Keratinocyte (primary cell): ENCODE results near the gene COQ10B. TPM values are rescaled to one million over a fixed set of nuclear protein-coding genes. Genes with fewer than 3 reads are reported as not detected.

Experiments
- DNase-seq: peaks from one replicate; pipeline ENCODE4 v3.0.0-alpha.2; 2011; ENCODE audit warnings: low read depth, missing footprints, low spot score
- FAIRE-seq: peaks from 2 replicates; lab custom pipeline; 2011; peaks lifted over from hg19 to GRCh38; lab: Jason Lieb, UNC
- H2AFZ ChIP-seq: 2 replicates; pipeline ENCODE4 v1.6.0; 2012; ENCODE audit warnings: low read length, control low read depth, inconsistent platforms; ENCODE audit not compliant: control insufficient read depth
- H3K27ac ChIP-seq: 2 replicates; pipeline ENCODE4 v1.5.1; 2011; ENCODE audit warnings: low read length; ENCODE audit not compliant: control insufficient read depth, insufficient read depth
- H3K27me3 ChIP-seq: 3 replicates; pipeline ENCODE4 v1.6.0; 2011; ENCODE audit warnings: low read length; ENCODE audit not compliant: control insufficient read depth, insufficient read depth; ENCODE audit errors: extremely low read depth
- H3K36me3 ChIP-seq, 2 experiments: 2 replicates in 1 of 2; 3 replicates in 1 of 2; pipeline ENCODE4 v1.5.1; 2011; ENCODE audit warnings: low read length in 2 of 2, mild to moderate bottlenecking in 1 of 2; ENCODE audit not compliant: control insufficient read depth in 2 of 2, insufficient read depth in 2 of 2; ENCODE audit errors: extremely low read depth in 1 of 2
- H3K4me1 ChIP-seq: 3 replicates; pipeline ENCODE4 v1.5.1; 2011; ENCODE audit warnings: low read length; ENCODE audit not compliant: control insufficient read depth, insufficient read depth; ENCODE audit errors: extremely low read depth
- H3K4me2 ChIP-seq: 3 replicates; pipeline ENCODE4 v1.6.0; 2011; ENCODE audit warnings: low read depth, low read length; ENCODE audit not compliant: control insufficient read depth, insufficient read depth; ENCODE audit errors: extremely low read depth
- H3K4me3 ChIP-seq, 3 experiments: fragments of 200-600 bp in 1 of 3; sonication (generic) in 1 of 3; 2 replicates in 2 of 3; 3 replicates in 1 of 3; pipeline ENCODE4 v1.5.1; 2011 to 2016; ENCODE audit warnings: low read length in 3 of 3, mild to moderate bottlenecking in 3 of 3, control low read depth in 2 of 3, inconsistent platforms in 1 of 3, low read depth in 1 of 3, mixed read lengths in 1 of 3, mixed run types in 1 of 3, moderate library complexity in 1 of 3; ENCODE audit not compliant: control insufficient read depth in 2 of 3, insufficient read depth in 2 of 3; ENCODE audit errors: extremely low read depth in 1 of 3
- H3K79me2 ChIP-seq: 2 replicates; pipeline ENCODE4 v1.6.0; 2012; ENCODE audit warnings: low read length; ENCODE audit not compliant: control insufficient read depth, insufficient read depth
- H3K9ac ChIP-seq: 3 replicates; pipeline ENCODE4 v1.6.0; 2011; ENCODE audit warnings: low read length; ENCODE audit not compliant: control insufficient read depth, insufficient read depth; ENCODE audit errors: extremely low read depth
- H3K9me1 ChIP-seq: 3 replicates; pipeline ENCODE4 v1.6.0; 2011; ENCODE audit warnings: low read length; ENCODE audit not compliant: control insufficient read depth, insufficient read depth; ENCODE audit errors: extremely low read depth
- H3K9me3 ChIP-seq: 2 replicates; pipeline ENCODE4 v1.5.1; 2012; ENCODE audit warnings: low read depth, low read length; ENCODE audit not compliant: control insufficient read depth
- H4K20me1 ChIP-seq: 3 replicates; pipeline ENCODE4 v1.6.0; 2011; ENCODE audit warnings: low read length; ENCODE audit not compliant: control insufficient read depth, insufficient read depth; ENCODE audit errors: extremely low read depth
- EZH2 ChIP-seq: IDR thresholded peaks from one replicate; pipeline ENCODE4 v1.6.1; 2012; ENCODE audit warnings: inconsistent platforms, mild to moderate bottlenecking, low read length, moderate library complexity
- dilution Hi-C: fragments of 300-500 bp; cut with MboI; formaldehyde crosslinking; loops from one replicate; pipeline ENCODE4 v1.7.0; 2020; ENCODE audit warnings: low sequenced_read_pairs; ENCODE audit not compliant: extremely low pct_ligation_motif_present
- polyA plus RNA-seq, 5 experiments: library from polyadenylated mRNA; depleted of rRNA in 3 of 5; stranded (reverse) in 3 of 5; stranded (forward) in 1 of 5; unstranded in 1 of 5; fragments of >200 nt; gene quantifications; 1 replicate in 1 of 5; 2 replicates in 3 of 5; 3 replicates in 1 of 5; pipeline versions ENCODE4 v1.2.1 to v1.2.3, GENCODE V29; 2011 to 2012; ENCODE audit warnings: missing spikeins in 2 of 5, low read depth in 1 of 5, low replicate concordance in 1 of 5
- TF ChIP-seq, protein P1 (sequence below), 3 experiments: IDR thresholded peaks in 1 of 3; conservative IDR thresholded peaks in 1 of 3; optimal IDR thresholded peaks in 1 of 3; 2 replicates in 2 of 3; 3 replicates in 1 of 3; pipeline versions ENCODE3 to v1.5.1; 2011; ENCODE audit warnings: low read length in 3 of 3, mild to moderate bottlenecking in 3 of 3, moderate library complexity in 2 of 3, control low read depth in 1 of 3, inconsistent platforms in 1 of 3; ENCODE audit not compliant: insufficient read depth in 2 of 3; ENCODE audit errors: extremely low read depth in 1 of 3

The COQ10B gene
- polyA plus RNA-seq, 1 donor (not counting 4 experiments of a cell fraction or from before 2014, with no cell fraction given): 8.8 TPM

DNA sequence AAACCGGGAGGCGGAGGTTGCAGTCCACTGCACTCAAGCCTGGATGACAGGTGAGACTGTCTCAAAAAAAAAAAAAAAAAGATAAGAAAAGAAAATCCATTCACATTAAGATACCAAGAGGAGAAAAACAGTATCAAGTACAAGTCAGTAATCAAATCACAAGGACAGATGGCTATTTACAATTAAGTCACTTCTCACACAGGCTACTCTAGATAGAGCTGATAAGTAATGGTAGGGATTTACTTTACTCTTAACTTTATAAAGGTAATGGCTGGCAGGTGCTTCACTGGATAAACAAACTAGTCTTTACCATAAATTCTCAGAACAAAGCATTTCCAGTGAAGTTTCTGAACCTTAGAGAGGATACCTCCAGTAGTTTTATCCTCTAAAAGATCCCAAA is 30.0 kb upstream of the COQ10B start:
- FAIRE-seq (no peak), DNase-seq (no peak)
- Histone ChIP-seq H3K9me3 (no peaks in the 10 kb centered on the region), H3K9ac (no peak overlapping the region), H3K4me3 (no peak overlapping the region), H4K20me1 (peaks cover 27% of the 10 kb centered on the region), H3K27ac (no peak overlapping the region), H3K4me2 (no peak overlapping the region), H3K79me2 (peaks cover 76% of the 10 kb centered on the region), H3K4me1 (no peaks in the 10 kb centered on the region), H3K27me3 (no peaks in the 10 kb centered on the region), H2AFZ (no peak overlapping the region), H3K36me3 (peaks cover 6 to 11% of the 10 kb centered on the region in 2 experiments), H3K9me1 (no peaks in the 10 kb centered on the region)
- no peak for TF ChIP-seq EZH2
- dilution Hi-C loops: no loop called here

DNA sequence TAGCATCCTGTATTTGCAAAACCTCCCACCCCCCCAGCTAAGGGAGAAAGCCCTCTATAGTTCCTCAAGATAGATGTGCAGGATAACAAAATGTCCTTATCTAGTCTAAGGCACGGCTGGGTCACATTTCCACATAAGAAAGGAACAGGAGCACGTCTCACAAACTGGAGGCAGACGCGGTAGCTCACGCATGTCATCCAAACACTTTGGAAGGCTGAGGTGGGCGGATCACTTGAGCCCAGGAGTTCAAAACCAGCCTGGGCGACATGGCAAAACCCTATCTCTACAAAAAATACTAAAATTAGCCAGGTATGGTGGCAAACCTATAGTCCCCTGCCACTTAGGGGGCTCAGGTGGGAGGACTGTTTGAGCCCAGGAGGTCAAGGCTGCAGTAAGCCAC is 27.8 kb upstream of the COQ10B start:
- Histone ChIP-seq H3K36me3 (peaks cover 5 to 8% of the 10 kb centered on the region in 2 experiments), H3K4me3 (no peak overlapping the region)
- dilution Hi-C loops: no loop called here

More for the DNA sequence above, 27.8 kb upstream of the COQ10B start:
- DNase-seq (no peak), FAIRE-seq (no peak)
- TF ChIP-seq EZH2: no peak
- TF ChIP-seq, protein P1, sequence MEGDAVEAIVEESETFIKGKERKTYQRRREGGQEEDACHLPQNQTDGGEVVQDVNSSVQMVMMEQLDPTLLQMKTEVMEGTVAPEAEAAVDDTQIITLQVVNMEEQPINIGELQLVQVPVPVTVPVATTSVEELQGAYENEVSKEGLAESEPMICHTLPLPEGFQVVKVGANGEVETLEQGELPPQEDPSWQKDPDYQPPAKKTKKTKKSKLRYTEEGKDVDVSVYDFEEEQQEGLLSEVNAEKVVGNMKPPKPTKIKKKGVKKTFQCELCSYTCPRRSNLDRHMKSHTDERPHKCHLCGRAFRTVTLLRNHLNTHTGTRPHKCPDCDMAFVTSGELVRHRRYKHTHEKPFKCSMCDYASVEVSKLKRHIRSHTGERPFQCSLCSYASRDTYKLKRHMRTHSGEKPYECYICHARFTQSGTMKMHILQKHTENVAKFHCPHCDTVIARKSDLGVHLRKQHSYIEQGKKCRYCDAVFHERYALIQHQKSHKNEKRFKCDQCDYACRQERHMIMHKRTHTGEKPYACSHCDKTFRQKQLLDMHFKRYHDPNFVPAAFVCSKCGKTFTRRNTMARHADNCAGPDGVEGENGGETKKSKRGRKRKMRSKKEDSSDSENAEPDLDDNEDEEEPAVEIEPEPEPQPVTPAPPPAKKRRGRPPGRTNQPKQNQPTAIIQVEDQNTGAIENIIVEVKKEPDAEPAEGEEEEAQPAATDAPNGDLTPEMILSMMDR (optimal IDR thresholded peaks at IDR 0.05 in 1 of 3, IDR thresholded peaks at IDR 0.05 in 1 of 3, conservative IDR thresholded peaks at IDR 0.05 in 1 of 3; ENCODE audit: extremely low read depth in 1 of 3, insufficient read depth in 2 of 3, low read length in 3 of 3): no peak
- Histone ChIP-seq H3K27me3 (no peaks in the 10 kb centered on the region), H4K20me1 (peaks cover 33% of the 10 kb centered on the region), H3K9me1 (no peaks in the 10 kb centered on the region), H3K79me2 (peaks cover 94% of the 10 kb centered on the region), H3K9ac (no peak overlapping the region), H3K4me2 (no peak overlapping the region), H3K4me1 (no peaks in the 10 kb centered on the region), H3K9me3 (no peaks in the 10 kb centered on the region), H3K27ac (no peak overlapping the region), H2AFZ (no peak overlapping the region)
